ENCODE measurements around the gene ITGA2. TPM values are rescaled to one million over a fixed set of nuclear protein-coding genes. Genes with fewer than 3 reads are reported as not detected.

Gene ITGA2
- total and polyA plus RNA-seq, 2 experiments from 2014 or later = 2.5 to 10.2 TPM

DNA sequence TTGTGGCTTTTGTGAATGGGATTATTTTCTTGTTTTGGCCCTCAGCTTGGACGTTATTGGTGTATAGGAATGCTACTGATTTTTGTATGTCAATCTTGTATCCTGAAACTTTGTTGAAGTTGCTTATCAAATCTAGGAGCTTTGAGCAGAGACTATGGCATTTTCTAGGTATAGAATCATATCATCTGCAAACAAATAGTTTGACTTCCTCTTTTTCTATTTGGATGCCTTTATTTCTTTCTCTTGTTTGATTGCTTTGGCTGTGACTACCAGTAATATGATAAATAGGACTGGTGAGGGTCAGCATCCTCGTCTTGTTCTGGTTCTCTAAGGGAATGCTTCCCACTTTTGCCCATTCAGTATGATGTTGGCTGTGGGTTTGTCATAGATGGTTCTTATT, 24.7 kb downstream of the ITGA2 start:
- TF ChIP-seq, protein P1, sequence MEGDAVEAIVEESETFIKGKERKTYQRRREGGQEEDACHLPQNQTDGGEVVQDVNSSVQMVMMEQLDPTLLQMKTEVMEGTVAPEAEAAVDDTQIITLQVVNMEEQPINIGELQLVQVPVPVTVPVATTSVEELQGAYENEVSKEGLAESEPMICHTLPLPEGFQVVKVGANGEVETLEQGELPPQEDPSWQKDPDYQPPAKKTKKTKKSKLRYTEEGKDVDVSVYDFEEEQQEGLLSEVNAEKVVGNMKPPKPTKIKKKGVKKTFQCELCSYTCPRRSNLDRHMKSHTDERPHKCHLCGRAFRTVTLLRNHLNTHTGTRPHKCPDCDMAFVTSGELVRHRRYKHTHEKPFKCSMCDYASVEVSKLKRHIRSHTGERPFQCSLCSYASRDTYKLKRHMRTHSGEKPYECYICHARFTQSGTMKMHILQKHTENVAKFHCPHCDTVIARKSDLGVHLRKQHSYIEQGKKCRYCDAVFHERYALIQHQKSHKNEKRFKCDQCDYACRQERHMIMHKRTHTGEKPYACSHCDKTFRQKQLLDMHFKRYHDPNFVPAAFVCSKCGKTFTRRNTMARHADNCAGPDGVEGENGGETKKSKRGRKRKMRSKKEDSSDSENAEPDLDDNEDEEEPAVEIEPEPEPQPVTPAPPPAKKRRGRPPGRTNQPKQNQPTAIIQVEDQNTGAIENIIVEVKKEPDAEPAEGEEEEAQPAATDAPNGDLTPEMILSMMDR (IDR thresholded peaks at IDR 0.05; ENCODE audit: poor library complexity) = no peak
- no peak for TF ChIP-seq EZH2 (IDR thresholded peaks at IDR 0.05; ENCODE audit: borderline replicate concordance)
- no peak for TF ChIP-seq EZH2phosphoT487 (IDR thresholded peaks at IDR 0.05; ENCODE audit: low read depth, severe bottlenecking, unreplicated experiment)
- H3K27me3 ChIP-seq = no peaks in the 10 kb centered on the region
- no peak overlapping the region for H2AFZ ChIP-seq
- DNase-seq (ENCODE audit: low spot score) = no peak
- H4K20me1 ChIP-seq (ENCODE audit: insufficient read depth, poor library complexity, severe bottlenecking) = no peaks in the 10 kb centered on the region
- H3K9me2 ChIP-seq (replicated peaks; ENCODE audit: insufficient read depth) = no peaks in the 10 kb centered on the region
- no peak overlapping the region for H3K4me2 ChIP-seq
- 71% methylated on average over 2 of the region's 2 CpGs for WGBS (ENCODE audit: low lambda C conversion rate, missing lambda C conversion rate)
- H3K4me3 ChIP-seq = no peak overlapping the region
- H3K4me1 ChIP-seq (ENCODE audit: insufficient read depth) = no peaks in the 10 kb centered on the region
- no peaks in the 10 kb centered on the region for H3K79me2 ChIP-seq
- H3K9me3 ChIP-seq (ENCODE audit: low read depth) = no peaks in the 10 kb centered on the region
- H3K36me3 ChIP-seq (replicated peaks; ENCODE audit: insufficient read depth, low read depth) = no peaks in the 10 kb centered on the region
- H3K27ac ChIP-seq = no peak overlapping the region

DNA sequence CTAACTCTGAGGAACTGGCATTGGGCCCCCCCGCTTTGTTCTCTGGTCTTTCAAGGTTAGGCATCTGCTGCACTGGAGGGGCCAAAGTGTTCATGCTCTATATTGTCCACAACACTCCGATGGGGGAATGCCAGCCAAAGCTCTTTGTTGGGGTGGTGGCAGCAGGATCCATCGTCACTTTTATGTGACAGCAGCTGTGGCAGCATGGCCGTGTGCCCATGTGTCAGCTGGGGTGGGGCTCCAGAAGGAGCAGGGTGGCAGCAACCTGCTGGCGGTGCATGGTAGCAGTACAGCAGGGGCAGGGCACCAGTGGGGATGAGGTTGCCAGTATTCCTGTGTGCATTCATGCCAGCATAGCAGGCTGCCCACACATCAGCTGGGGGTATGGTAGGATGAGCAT, 28.2 kb downstream of the ITGA2 start:
- Histone ChIP-seq H2AFZ (no peak overlapping the region), H3K4me1 (ENCODE audit: insufficient read depth) (no peaks in the 10 kb centered on the region), H3K4me3 (no peak overlapping the region), H3K27me3 (no peaks in the 10 kb centered on the region), H3K79me2 (no peaks in the 10 kb centered on the region), H4K20me1 (ENCODE audit: insufficient read depth, poor library complexity, severe bottlenecking) (no peaks in the 10 kb centered on the region), H3K9me3 (ENCODE audit: low read depth) (no peaks in the 10 kb centered on the region), H3K9me2 (replicated peaks; ENCODE audit: insufficient read depth) (no peaks in the 10 kb centered on the region), H3K27ac (no peak overlapping the region), H3K36me3 (replicated peaks; ENCODE audit: insufficient read depth, low read depth) (no peaks in the 10 kb centered on the region), H3K4me2 (no peak overlapping the region)
- TF ChIP-seq EZH2 (IDR thresholded peaks at IDR 0.05; ENCODE audit: borderline replicate concordance) (no peak), EZH2phosphoT487 (IDR thresholded peaks at IDR 0.05; ENCODE audit: low read depth, severe bottlenecking, unreplicated experiment) (no peak)
- TF ChIP-seq, protein P1 (IDR thresholded peaks at IDR 0.05; ENCODE audit: poor library complexity) = no peak
- WGBS (ENCODE audit: low lambda C conversion rate, missing lambda C conversion rate) = 92% methylated on average over 5 of the region's 5 CpGs
- DNase-seq (ENCODE audit: low spot score) = no peak

DNA sequence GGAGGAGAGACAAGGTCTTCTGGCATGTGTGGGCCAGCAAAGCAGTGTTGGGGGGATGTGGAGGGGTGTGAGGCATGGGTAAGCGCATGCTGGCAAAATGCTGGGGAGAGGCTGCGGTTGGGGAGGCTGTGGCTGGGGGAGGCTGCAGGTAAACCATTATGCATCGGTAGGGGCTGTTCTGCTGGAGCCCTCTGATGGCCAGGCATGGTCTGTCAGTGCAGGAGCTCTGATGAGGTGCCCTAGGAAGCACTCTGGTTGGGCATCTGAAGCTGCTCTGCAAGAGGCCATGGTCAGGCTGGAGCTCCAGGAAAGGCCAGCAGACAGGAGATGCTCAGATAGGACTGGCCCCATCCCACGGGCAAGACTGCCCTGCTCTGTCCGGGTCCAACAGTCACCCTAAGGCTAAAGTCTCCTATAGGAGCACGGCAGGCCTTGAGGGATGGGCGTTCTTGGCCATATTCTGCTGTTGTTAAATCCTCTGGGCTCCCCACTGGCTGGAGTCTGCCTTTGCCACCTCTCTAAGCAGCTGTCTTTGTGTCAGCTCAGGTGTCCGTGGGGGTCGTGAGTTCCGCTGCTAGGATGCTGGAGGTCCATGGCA, 28.7 kb downstream of the ITGA2 start:
- Histone ChIP-seq H3K9me2 (replicated peaks; ENCODE audit: insufficient read depth) (no peaks in the 10 kb centered on the region), H3K9me3 (ENCODE audit: low read depth) (no peaks in the 10 kb centered on the region), H3K4me3 (no peak overlapping the region), H4K20me1 (ENCODE audit: insufficient read depth, poor library complexity, severe bottlenecking) (no peaks in the 10 kb centered on the region), H3K27me3 (no peaks in the 10 kb centered on the region), H3K4me1 (ENCODE audit: insufficient read depth) (no peaks in the 10 kb centered on the region), H3K36me3 (replicated peaks; ENCODE audit: insufficient read depth, low read depth) (no peaks in the 10 kb centered on the region), H3K79me2 (no peaks in the 10 kb centered on the region), H3K4me2 (no peak overlapping the region), H2AFZ (no peak overlapping the region), H3K27ac (no peak overlapping the region)
- DNase-seq (ENCODE audit: low spot score) = no peak
- WGBS (ENCODE audit: low lambda C conversion rate, missing lambda C conversion rate) = 89% methylated on average over 10 of the region's 10 CpGs
- TF ChIP-seq, protein P1 (IDR thresholded peaks at IDR 0.05; ENCODE audit: poor library complexity) = no peak
- TF ChIP-seq EZH2 (IDR thresholded peaks at IDR 0.05; ENCODE audit: borderline replicate concordance) (no peak), EZH2phosphoT487 (IDR thresholded peaks at IDR 0.05; ENCODE audit: low read depth, severe bottlenecking, unreplicated experiment) (no peak)
